ENCODE data around the gene TGM4. TPM values are rescaled to one million over a fixed set of nuclear protein-coding genes. Genes with fewer than 3 reads are reported as not detected.

Gene TGM4
- total and polyA plus RNA-seq, 4 donors = 0.01 TPM; not detected in 3

GRCh38 chr3:44952689-44953088 lies 78.3 kb downstream of the TGM4 start:
- DNase-seq = no peak
- no peak for TF ChIP-seq CTCF (IDR thresholded peaks at IDR 0.05; ENCODE audit: control extremely low read depth, extremely low read depth)
- WGBS, 2 donors = 92 to 99% methylated on average over 3 of the region's 3 CpGs

GRCh38 chr3:44954304-44954703 lies 79.9 kb downstream of the TGM4 start:
- Histone ChIP-seq H3K9me3 (ENCODE audit: control insufficient read depth in 4 of 4, insufficient read depth in 3 of 4, low read length in 3 of 4) (no peaks in the 10 kb centered on the region), H3K4me3 (no peak overlapping the region), H3K27me3 (ENCODE audit: control insufficient read depth in 3 of 3, insufficient read depth in 3 of 3, low read length in 2 of 3) (no peaks in the 10 kb centered on the region), H3K4me1 (ENCODE audit: control insufficient read depth in 5 of 5, insufficient read depth in 5 of 5, low read length in 5 of 5) (peaks cover 0 to 18% (median 5%) of the 10 kb centered on the region in 5 donors), H3K27ac (ENCODE audit: low read depth in 1 of 2, low read length in 1 of 2) (no peak overlapping the region), H3K9ac (ENCODE audit: insufficient read depth in 1 of 2, low read length in 2 of 2) (no peak overlapping the region), H3K36me3 (ENCODE audit: control insufficient read depth in 4 of 4, insufficient read depth in 4 of 4, low read length in 4 of 4) (peaks cover 9 to 21% (median 16%) of the 10 kb centered on the region in 4 donors)
- TF ChIP-seq CTCF (IDR thresholded peaks at IDR 0.05; ENCODE audit: control extremely low read depth, extremely low read depth) = no peak
- 59 to 61% methylated on average over 5 of the region's 5 CpGs for WGBS, 2 donors
- ATAC-seq (ENCODE audit: insufficient read depth, low FRiP score) = peak; percentile 45
- no peak for DNase-seq

More at GRCh38 chr3:44952689-44953088, 78.3 kb downstream of the TGM4 start:
- Histone ChIP-seq H3K9ac (ENCODE audit: insufficient read depth in 1 of 2, low read length in 2 of 2) (no peak overlapping the region), H3K9me3 (ENCODE audit: control insufficient read depth in 4 of 4, insufficient read depth in 3 of 4, low read length in 3 of 4) (no peaks in the 10 kb centered on the region), H3K4me3 (no peak overlapping the region), H3K4me1 (ENCODE audit: control insufficient read depth in 5 of 5, insufficient read depth in 5 of 5, low read length in 5 of 5) (peaks cover 0 to 12% (median 0%) of the 10 kb centered on the region in 5 donors), H3K36me3 (ENCODE audit: control insufficient read depth in 4 of 4, insufficient read depth in 4 of 4, low read length in 4 of 4) (peaks cover 3 to 10% (median 6%) of the 10 kb centered on the region in 4 donors), H3K27me3 (ENCODE audit: control insufficient read depth in 3 of 3, insufficient read depth in 3 of 3, low read length in 2 of 3) (no peaks in the 10 kb centered on the region), H3K27ac (ENCODE audit: low read depth in 1 of 2, low read length in 1 of 2) (no peak overlapping the region)
- no peak for ATAC-seq (ENCODE audit: insufficient read depth, low FRiP score)

GRCh38 chr3:44954962-44955361 lies 80.6 kb downstream of the TGM4 start:
- H3K27me3 ChIP-seq (ENCODE audit: control insufficient read depth in 3 of 3, insufficient read depth in 3 of 3, low read length in 2 of 3) = no peaks in the 10 kb centered on the region
- H3K4me1 ChIP-seq (ENCODE audit: control insufficient read depth in 5 of 5, insufficient read depth in 5 of 5, low read length in 5 of 5) = peaks cover 0 to 20% (median 5%) of the 10 kb centered on the region in 5 donors
- TF ChIP-seq CTCF (IDR thresholded peaks at IDR 0.05; ENCODE audit: control extremely low read depth, extremely low read depth) = no peak
- ATAC-seq (ENCODE audit: insufficient read depth, low FRiP score) = peak; percentile 21
- 14 to 32% methylated on average over 3 of the region's 3 CpGs for WGBS, 2 donors
- no peak overlapping the region for H3K9ac ChIP-seq (ENCODE audit: insufficient read depth in 1 of 2, low read length in 2 of 2)
- no peaks in the 10 kb centered on the region for H3K9me3 ChIP-seq (ENCODE audit: control insufficient read depth in 4 of 4, insufficient read depth in 3 of 4, low read length in 3 of 4)
- H3K36me3 ChIP-seq (ENCODE audit: control insufficient read depth in 4 of 4, insufficient read depth in 4 of 4, low read length in 4 of 4) = peaks cover 9 to 21% (median 16%) of the 10 kb centered on the region in 4 donors
- no peak for DNase-seq
- peak overlapping the region in 1 of 2 donors; percentile 85 for H3K27ac ChIP-seq (ENCODE audit: low read depth in 1 of 2, low read length in 1 of 2)
- H3K4me3 ChIP-seq = no peak overlapping the region

- 91 to 95% methylated on average over 1 of the region's 1 CpG for WGBS, 2 donors
Observed at GRCh38 chr3:44955917-44956316, 81.5 kb downstream of the TGM4 start.

More at GRCh38 chr3:44955917-44956316, 81.5 kb downstream of the TGM4 start:
- H3K4me1 ChIP-seq (ENCODE audit: control insufficient read depth in 5 of 5, insufficient read depth in 5 of 5, low read length in 5 of 5) = peaks cover 0 to 18% (median 5%) of the 10 kb centered on the region in 5 donors
- no peak overlapping the region for H3K27ac ChIP-seq (ENCODE audit: low read depth in 1 of 2, low read length in 1 of 2)
- H3K27me3 ChIP-seq (ENCODE audit: control insufficient read depth in 3 of 3, insufficient read depth in 3 of 3, low read length in 2 of 3) = no peaks in the 10 kb centered on the region
- H3K36me3 ChIP-seq (ENCODE audit: control insufficient read depth in 4 of 4, insufficient read depth in 4 of 4, low read length in 4 of 4) = peaks cover 9 to 21% (median 16%) of the 10 kb centered on the region in 4 donors
- no peak overlapping the region for H3K4me3 ChIP-seq
- no peak for DNase-seq
- H3K9ac ChIP-seq (ENCODE audit: insufficient read depth in 1 of 2, low read length in 2 of 2) = no peak overlapping the region
- no peak for ATAC-seq (ENCODE audit: insufficient read depth, low FRiP score)
- no peak for TF ChIP-seq CTCF (IDR thresholded peaks at IDR 0.05; ENCODE audit: control extremely low read depth, extremely low read depth)
- H3K9me3 ChIP-seq (ENCODE audit: control insufficient read depth in 4 of 4, insufficient read depth in 3 of 4, low read length in 3 of 4) = no peaks in the 10 kb centered on the region

Data from lung (tissue), 12 donors.